Transverse colon (tissue), 4 donors: ENCODE data around the gene PAX8. TPM values are rescaled to one million over a fixed set of nuclear protein-coding genes. Genes with fewer than 3 reads are reported as not detected.
"Not testable (repeated sequence)": the region's sequence is repeated elsewhere in the genome, so short reads cannot be mapped to it uniquely, and the experiment has no call there.

Source experiments
- DNase-seq: peaks from one replicate; pipeline ENCODE4 v3.0.0-alpha.2; 2019
- H3K27ac ChIP-seq, 4 donors: fragments of 200-600 bp; sonication (generic); 2 replicates each; pipeline ENCODE4 v1.5.1; 2016 to 2018; ENCODE audit warnings: inconsistent platforms in 4 of 4
- H3K27me3 ChIP-seq: fragments of 200-600 bp; sonication (generic); 2 replicates; pipeline ENCODE4 v1.5.1; 2017; ENCODE audit warnings: inconsistent platforms
- H3K36me3 ChIP-seq, 4 donors: fragments of 200-600 bp; sonication (generic); 2 replicates each; pipeline ENCODE4 v1.5.1; 2017 to 2019; ENCODE audit warnings: inconsistent platforms in 4 of 4
- H3K4me1 ChIP-seq, 4 donors: fragments of 200-600 bp; sonication (generic); 2 replicates each; pipeline ENCODE4 v1.5.1; 2017 to 2020; ENCODE audit warnings: inconsistent platforms in 4 of 4
- H3K4me3 ChIP-seq, 4 donors: fragments of 200-600 bp; sonication (generic); 1 replicate in 1 of 4; 2 replicates in 3 of 4; pipeline versions ENCODE4 v1.5.1 to v1.6.1; 2017 to 2019; ENCODE audit warnings: inconsistent platforms in 4 of 4
- H3K9me3 ChIP-seq, 2 donors: fragments of 200-600 bp; sonication (generic); 2 replicates each; pipeline ENCODE4 v1.5.1; 2017 to 2019; ENCODE audit warnings: inconsistent platforms in 2 of 2
- CTCF ChIP-seq, 5 experiments: fragments of 200-600 bp in 3 of 5; fragments of 450-650 bp in 2 of 5; sonication (generic) in 3 of 5; IDR thresholded peaks; 1 replicate in 2 of 5; 2 replicates in 3 of 5; pipeline ENCODE4 v1.5.1; 2016 to 2017; ENCODE audit warnings: antibody characterized with exemption in 5 of 5, inconsistent platforms in 3 of 5, mild to moderate bottlenecking in 2 of 5, moderate library complexity in 1 of 5
- EP300 ChIP-seq: sonication (generic); formaldehyde crosslinking; IDR thresholded peaks from one replicate; pipeline ENCODE4 v1.6.1; 2017; ENCODE audit warnings: antibody characterized with exemption, low read depth
- POLR2A ChIP-seq: fragments of 450-650 bp; IDR thresholded peaks from one replicate; pipeline ENCODE4 v1.6.1; 2016; ENCODE audit warnings: antibody characterized with exemption, mild to moderate bottlenecking, moderate library complexity
- POLR2AphosphoS5 ChIP-seq, 3 donors: sonication (generic); formaldehyde crosslinking; IDR thresholded peaks; one replicate each; pipeline ENCODE4 v1.6.1; 2016; ENCODE audit warnings: antibody characterized with exemption in 3 of 3
- WGBS, 2 donors: methylation state at CpG; one replicate each; pipeline ENCODE4 v1.1.5; 2018; ENCODE audit warnings: low coverage in 1 of 2; 5-methylcytosine and 5-hydroxymethylcytosine counted together
- in situ Hi-C, 4 donors: fragments of 200-750 bp; cut with MboI; loops; one replicate each; pipeline versions ENCODE4 v1.15.0 to v1.15.1; 2017; ENCODE audit warnings: low sequenced_read_pairs in 3 of 4, low pct_ligation_motif_present in 1 of 4, low pct_unique_long_range_greater_than_20kb in 1 of 4
- intact Hi-C: fragments of 100-400 bp; cut with DNase I; formaldehyde crosslinking; loops from one replicate; pipeline ENCODE4 v1.15.1; 2023; ENCODE audit warnings: low total_unique reads
- total RNA-seq, 4 donors: library from RNA; depleted of rRNA; stranded (reverse); fragments of >200 nt; gene quantifications; one replicate each; pipeline ENCODE4 v1.1.0, GENCODE V29; 2016

Gene PAX8
- total RNA-seq, 4 donors from 2014 or later = 1.6 to 13.7 (median 8.3) TPM

GRCh38 chr2:113285816-113286215 lies 7.1 kb upstream of the PAX8 start:
- no peak for TF ChIP-seq CTCF (IDR thresholded peaks at IDR 0.05)
- no peak for TF ChIP-seq POLR2A
- no peak overlapping the region for H3K4me3 ChIP-seq
- intact Hi-C loops (no loop called here), in situ Hi-C loops (no loop called here)
- WGBS, 2 donors = 90 to 94% methylated on average over 2 to 3 of the region's 3 CpGs
- H3K27ac ChIP-seq = no peak overlapping the region
- no peak for DNase-seq
- no peaks in the 10 kb centered on the region for H3K9me3 ChIP-seq
- peaks cover 19 to 32% (median 30%) of the 10 kb centered on the region in 4 donors for H3K4me1 ChIP-seq
- no peaks in the 10 kb centered on the region for H3K27me3 ChIP-seq
- H3K36me3 ChIP-seq = no peaks in the 10 kb centered on the region

- H3K4me3 ChIP-seq, intact Hi-C loops, H3K36me3 ChIP-seq, DNase-seq, H3K27me3 ChIP-seq, in situ Hi-C loops, H3K9me3 ChIP-seq: not testable (repeated sequence)
- H3K4me1 ChIP-seq = peaks cover 19 to 32% (median 30%) of the 10 kb centered on the region in 4 donors
- 63 to 65% methylated on average over 6 of the region's 6 CpGs for WGBS, 2 donors
- H3K27ac ChIP-seq = peak overlapping the region; percentile 72 to 82 (median 80)
These were observed 6.3 kb upstream of the PAX8 start for GRCh38 chr2:113284999-113285398.

GRCh38 chr2:113284476-113284875 lies 5.8 kb upstream of the PAX8 start:
- Histone ChIP-seq H3K27ac (peak overlapping the region; percentile 72 to 82 (median 80)), H3K4me3 (no peak overlapping the region), H3K36me3 (no peaks in the 10 kb centered on the region), H3K4me1 (peaks cover 19 to 32% (median 30%) of the 10 kb centered on the region in 4 donors), H3K27me3 (no peaks in the 10 kb centered on the region), H3K9me3 (no peaks in the 10 kb centered on the region)
- intact Hi-C loops = no loop called here
- in situ Hi-C loops = no loop called here
- DNase-seq = no peak
- 93% methylated on average over 1 of the region's 1 CpG; no CpG with 5 or more reads in 1 of the 2 donors for WGBS, 2 donors
- TF ChIP-seq EP300 = no peak
- no peak for TF ChIP-seq POLR2A
- TF ChIP-seq CTCF (IDR thresholded peaks at IDR 0.05) = no peak
- no peak for TF ChIP-seq POLR2AphosphoS5 (IDR thresholded peaks at IDR 0.05)

GRCh38 chr2:113283704-113284284 lies 5.1 kb upstream of the PAX8 start:
- H3K4me3 ChIP-seq = no peak overlapping the region
- no peak for TF ChIP-seq EP300
- peak in 1 of 3 donors; percentile 54 for TF ChIP-seq POLR2AphosphoS5 (IDR thresholded peaks at IDR 0.05)
- H3K27me3 ChIP-seq = peaks cover 2% of the 10 kb centered on the region
- peaks cover 19 to 31% (median 28%) of the 10 kb centered on the region in 4 donors for H3K4me1 ChIP-seq
- WGBS, 2 donors = 22% methylated on average over 3 of the region's 3 CpGs; no CpG with 5 or more reads in 1 of the 2 donors
- H3K36me3 ChIP-seq = no peaks in the 10 kb centered on the region
- intact Hi-C loops = no loop called here
- in situ Hi-C loops = no loop called here
- DNase-seq = peak; percentile 50
- no peaks in the 10 kb centered on the region for H3K9me3 ChIP-seq
- H3K27ac ChIP-seq = peak overlapping the region; percentile 72 to 82 (median 80)

GRCh38 chr2:113282747-113283533 lies 4.2 kb upstream of the PAX8 start:
- Histone ChIP-seq H3K4me1 (peaks cover 19 to 31% (median 28%) of the 10 kb centered on the region in 4 donors), H3K27ac (peak overlapping the region; percentile 72 to 82 (median 80)), H3K27me3 (peaks cover 10% of the 10 kb centered on the region), H3K36me3 (no peaks in the 10 kb centered on the region), H3K9me3 (no peaks in the 10 kb centered on the region), H3K4me3 (no peak overlapping the region)
- peak; percentile 70 for DNase-seq
- TF ChIP-seq EP300 = no peak
- TF ChIP-seq CTCF (IDR thresholded peaks at IDR 0.05) = peak; percentile 8 to 59 (median 27)
- 34 to 67% methylated on average over 2 to 12 of the region's 12 CpGs for WGBS, 2 donors
- in situ Hi-C loops (no loop called here), intact Hi-C loops (no loop called here)
